GM18499 (cell line): ENCODE data around the gene AOPEP.

ENCODE experiments used
- ATAC-seq: cut with Tn5 transposase; IDR thresholded peaks from one replicate; pipeline ENCODE4 v1.9.1; 2021; ENCODE audit warnings: moderate number of reproducible peaks; ENCODE audit not compliant: insufficient read depth, unreplicated experiment

AOPEP gene

GRCh38 chr9:95082401-95083084, 356.0 kb downstream of the AOPEP start:
- no peak for ATAC-seq

- no peak for ATAC-seq
These were observed 356.7 kb downstream of the AOPEP start for GRCh38 chr9:95083086-95083768.

- ATAC-seq: no peak
These were observed 357.9 kb downstream of the AOPEP start for GRCh38 chr9:95084254-95084934.

GRCh38 chr9:95085036-95085770, 358.7 kb downstream of the AOPEP start:
- no peak for ATAC-seq

- no peak for ATAC-seq
These were observed 359.5 kb downstream of the AOPEP start for GRCh38 chr9:95085861-95086563.

- no peak for ATAC-seq
These were observed 360.1 kb downstream of the AOPEP start for GRCh38 chr9:95086564-95086955.

GRCh38 chr9:95087659-95088242, 361.3 kb downstream of the AOPEP start:
- no peak for ATAC-seq

GRCh38 chr9:95088421-95089161, 362.1 kb downstream of the AOPEP start:
- no peak for ATAC-seq

GRCh38 chr9:95089257-95090022, 362.9 kb downstream of the AOPEP start:
- ATAC-seq: no peak

GRCh38 chr9:95090023-95090791, 363.7 kb downstream of the AOPEP start:
- no peak for ATAC-seq

- ATAC-seq: no peak
These were observed 364.5 kb downstream of the AOPEP start for GRCh38 chr9:95090871-95091577.

GRCh38 chr9:95091601-95092261, 365.2 kb downstream of the AOPEP start:
- no peak for ATAC-seq

GRCh38 chr9:95092262-95093072, 366.0 kb downstream of the AOPEP start:
- no peak for ATAC-seq

- no peak for ATAC-seq
These were observed 367.1 kb downstream of the AOPEP start for GRCh38 chr9:95093586-95093985.

- no peak for ATAC-seq
These were observed 367.5 kb downstream of the AOPEP start for GRCh38 chr9:95094002-95094401.
